GM19467 (cell line): ENCODE measurements around the gene CDH4.

Source experiments
- ATAC-seq: cut with Tn5 transposase; IDR thresholded peaks from one replicate; pipeline ENCODE4 v1.9.1; 2021; ENCODE audit warnings: mild to moderate bottlenecking, moderate library complexity; ENCODE audit not compliant: unreplicated experiment

The CDH4 gene

DNA sequence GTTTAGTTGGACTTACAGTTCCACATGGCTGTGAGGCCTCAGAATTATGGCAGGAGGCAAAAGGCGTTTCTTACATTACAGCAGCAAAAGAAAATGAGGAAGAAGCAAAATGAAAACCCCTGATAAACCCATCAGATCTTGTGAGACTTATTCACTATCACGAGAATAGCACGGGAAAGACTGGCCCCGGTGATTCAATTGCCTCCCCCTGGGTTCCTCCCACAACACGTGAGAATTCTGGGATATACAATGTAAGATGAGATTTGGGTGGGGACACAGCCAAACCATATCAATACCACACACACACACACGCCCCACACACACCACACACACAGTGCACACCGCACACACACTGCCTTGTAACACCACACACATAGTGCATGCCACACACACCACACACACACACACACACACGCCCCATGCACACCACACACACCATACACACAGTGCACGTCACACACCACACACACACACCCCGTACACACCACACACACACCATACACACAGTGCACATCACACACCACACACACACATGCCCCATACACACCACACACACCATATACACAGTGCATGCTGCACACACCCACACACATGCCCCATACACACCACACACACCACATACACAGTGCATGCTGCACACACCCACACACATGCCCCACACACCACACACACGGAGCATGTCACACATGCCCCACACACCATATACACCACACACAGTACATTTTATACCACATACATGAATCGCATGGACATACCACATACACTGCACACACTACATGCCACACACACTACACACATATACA is 503.1 kb downstream of the CDH4 start:
- no peak for ATAC-seq

- no peak for ATAC-seq
Observed at GRCh38 chr20:61755971-61756845, 504.1 kb downstream of the CDH4 start.

DNA sequence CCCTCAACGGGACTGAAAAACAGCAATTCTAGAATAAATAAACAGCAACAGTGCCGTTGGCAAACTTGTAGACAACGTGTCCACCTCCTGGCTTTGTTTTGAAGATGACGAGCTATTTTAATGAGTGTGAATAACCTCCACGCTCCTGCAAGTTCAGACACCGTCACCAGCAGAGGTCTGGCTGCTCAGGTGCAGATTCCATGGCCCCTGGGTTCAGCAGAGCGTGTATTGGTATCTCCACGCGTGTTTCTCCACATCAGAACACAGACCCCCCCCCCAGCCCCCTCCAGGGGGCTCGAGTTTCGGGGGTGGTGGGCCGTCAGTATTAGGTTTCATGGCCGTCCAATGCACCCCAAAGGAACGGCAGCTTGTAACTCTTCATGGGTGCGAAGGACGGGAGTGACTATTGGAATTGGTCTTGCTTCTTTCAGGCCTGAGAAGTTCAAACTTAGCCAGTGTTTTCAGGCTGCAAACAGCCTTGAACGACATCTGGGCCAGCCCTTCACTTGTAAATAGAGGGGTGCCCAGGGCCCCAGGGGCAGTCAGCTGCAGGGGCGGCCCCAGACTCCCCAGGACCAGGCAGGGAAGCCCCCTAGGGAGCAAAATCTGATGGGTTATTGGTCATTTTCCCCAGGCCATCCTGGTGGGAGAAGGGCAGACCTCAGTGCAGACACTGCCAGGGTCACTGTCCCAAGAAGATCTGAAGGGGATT is 505.1 kb downstream of the CDH4 start:
- no peak for ATAC-seq

DNA sequence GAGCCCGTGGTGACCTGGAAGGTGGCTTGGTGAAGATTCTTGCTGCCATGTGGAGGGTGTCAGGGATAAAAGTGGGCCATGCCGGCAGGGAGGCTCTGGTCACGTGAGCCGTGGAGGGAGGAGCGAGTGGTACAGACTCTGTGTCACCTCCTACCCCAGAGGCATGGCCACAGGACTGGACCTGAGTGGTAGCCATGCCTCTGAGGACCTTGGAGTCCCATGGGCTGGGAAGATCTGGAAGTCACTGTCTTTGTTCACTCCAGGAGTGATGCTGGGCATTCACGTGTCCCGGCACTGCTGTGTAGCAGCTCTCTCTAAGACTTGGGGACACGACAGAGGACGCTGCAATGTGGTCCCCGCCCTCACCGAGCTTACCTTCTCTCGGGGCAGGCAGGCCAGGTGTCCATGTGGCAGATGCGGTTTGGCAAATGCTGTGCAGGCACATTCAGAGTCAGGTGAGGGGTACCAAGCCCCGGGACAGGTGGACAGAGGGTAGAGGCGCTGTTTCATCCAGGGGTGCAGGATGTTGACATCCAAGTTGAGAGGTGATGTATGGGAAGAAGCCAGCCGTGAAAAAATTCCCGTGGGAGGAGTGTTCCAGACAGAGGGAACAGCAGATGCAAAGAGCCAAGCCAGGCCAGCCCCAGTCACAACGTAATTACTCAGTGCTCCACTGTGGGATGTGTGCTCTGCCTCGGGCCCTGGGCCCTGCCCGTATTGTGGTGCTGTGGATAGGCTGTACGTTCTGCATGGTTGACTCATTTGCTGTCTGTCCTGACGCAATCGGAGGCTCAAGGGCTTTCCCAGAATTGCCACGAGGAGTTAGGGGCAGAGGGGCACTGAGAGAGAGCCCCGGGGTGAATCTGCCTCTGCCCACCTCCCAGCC is 505.9 kb downstream of the CDH4 start:
- ATAC-seq: no peak

DNA sequence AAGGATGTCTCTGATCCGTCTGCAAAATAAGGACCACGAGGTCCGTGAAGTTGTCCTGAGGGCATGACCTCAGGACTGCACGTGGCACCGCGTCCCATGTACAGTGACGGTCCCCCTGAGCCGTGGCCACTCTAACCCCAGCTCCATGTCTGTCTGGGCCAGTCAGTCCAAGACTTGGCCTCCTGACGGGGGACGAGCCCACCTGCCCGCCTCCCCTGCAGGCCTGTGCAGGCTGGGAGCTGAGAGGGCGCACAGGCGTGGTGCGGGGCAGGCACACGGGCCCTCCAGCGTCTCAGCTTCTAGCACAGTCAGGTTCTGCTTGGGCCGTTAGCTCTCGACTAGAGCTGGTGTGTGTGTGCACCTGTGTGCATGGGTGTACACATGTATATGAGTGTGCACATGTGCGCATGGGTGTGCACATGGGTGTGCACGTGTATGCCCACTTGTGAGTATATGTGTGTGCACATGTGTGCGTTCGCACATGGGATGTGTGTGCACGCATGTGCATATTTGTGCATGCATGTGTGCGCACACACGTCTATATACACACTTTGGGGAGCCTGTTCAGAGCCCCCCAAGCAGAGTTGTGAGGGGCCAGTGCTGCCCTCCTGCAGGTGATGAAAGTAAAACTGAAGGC is 506.6 kb downstream of the CDH4 start:
- no peak for ATAC-seq

- no peak for ATAC-seq
Observed at GRCh38 chr20:61759286-61760065, 507.4 kb downstream of the CDH4 start.

GRCh38 chr20:61760321-61760720 is 508.3 kb downstream of the CDH4 start:
- ATAC-seq: no peak

GRCh38 chr20:61760731-61761130 is 508.7 kb downstream of the CDH4 start:
- no peak for ATAC-seq

- no peak for ATAC-seq
Observed at GRCh38 chr20:61761453-61762166, 509.5 kb downstream of the CDH4 start.

- ATAC-seq: no peak
Observed at GRCh38 chr20:61762167-61762710, 510.2 kb downstream of the CDH4 start.

- ATAC-seq: no peak
Observed at GRCh38 chr20:61762886-61763739, 511.1 kb downstream of the CDH4 start.

- no peak for ATAC-seq
Observed at GRCh38 chr20:61763740-61764400, 511.8 kb downstream of the CDH4 start.

- no peak for ATAC-seq
Observed at GRCh38 chr20:61764471-61765025, 512.5 kb downstream of the CDH4 start.

- ATAC-seq: no peak
Observed at GRCh38 chr20:61765081-61765870, 513.2 kb downstream of the CDH4 start.

DNA sequence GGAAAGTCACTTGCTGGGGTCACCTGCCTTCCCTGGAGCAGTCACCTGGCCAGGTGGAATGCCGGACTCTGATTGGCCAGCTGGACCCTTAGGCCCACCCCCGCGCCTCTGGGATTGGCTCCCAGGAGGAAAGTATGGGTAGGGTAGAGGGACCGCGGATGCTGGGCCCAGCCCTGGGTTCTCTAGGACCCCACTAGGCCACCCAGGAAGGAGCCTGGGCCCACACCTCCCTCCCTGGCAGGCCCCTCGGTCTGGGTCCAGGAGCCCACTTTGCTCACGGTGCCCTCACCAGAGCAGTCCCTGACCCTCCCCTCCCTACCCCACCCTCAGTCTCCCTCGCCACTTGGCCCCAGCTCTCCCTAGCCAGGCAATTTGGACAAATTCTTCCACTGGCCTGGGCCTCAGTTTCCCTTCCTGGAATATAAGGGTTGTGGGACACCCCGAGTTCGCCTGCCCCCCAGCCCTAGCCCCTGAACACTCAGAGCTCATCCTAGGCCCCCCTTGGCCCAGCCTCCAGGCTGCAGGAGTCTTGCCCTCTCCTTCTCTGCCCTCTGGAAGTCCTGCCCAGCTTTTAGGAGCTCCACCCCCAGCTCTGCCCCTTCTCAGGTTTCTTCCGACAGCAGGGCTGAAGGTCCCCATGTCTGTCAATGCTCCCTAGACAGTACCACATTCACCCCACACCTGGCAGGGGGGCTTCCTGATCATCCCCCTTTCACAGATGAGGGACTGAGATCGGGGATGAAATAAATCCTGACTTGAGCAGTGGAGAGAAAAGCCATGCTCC is 514.0 kb downstream of the CDH4 start:
- no peak for ATAC-seq
